Head of caudate nucleus (tissue), 42 donors: Measurements from ENCODE around the gene CACNA1D.

Experiments
- DNase-seq, 42 donors: peaks; one replicate each; pipeline versions ENCODE4 v3.0.0 to v3.0.0-alpha.2; 2020 to 2021; ENCODE audit warnings: mixed read lengths in 7 of 42
- intact Hi-C: fragments of 100-400 bp; cut with DNase I; formaldehyde crosslinking; loops from one replicate; pipeline ENCODE4 v1.15.0; 2022

Gene CACNA1D

DNA sequence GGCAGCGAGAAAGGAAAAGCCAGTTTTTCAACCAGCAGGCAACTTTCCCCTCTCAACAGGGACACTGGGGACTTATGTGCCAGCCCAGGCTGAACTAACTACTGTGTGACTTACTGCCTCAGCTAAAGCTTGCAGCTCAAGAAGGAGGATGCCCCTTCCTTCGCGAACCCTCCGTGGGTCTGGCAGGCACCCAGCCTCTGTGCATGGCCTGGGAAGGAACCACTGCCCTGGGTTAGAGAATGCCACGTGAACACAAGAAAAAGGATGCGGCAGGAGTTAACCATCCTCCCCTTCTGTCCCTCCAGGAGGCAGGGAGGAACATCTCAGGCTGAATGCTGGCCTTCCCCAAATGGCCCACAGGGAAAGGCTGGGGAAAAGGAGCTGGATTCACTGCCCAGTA, 322.8 kb downstream of the CACNA1D start:
- DNase-seq: peak in 5 of 42 donors; percentile 5 to 36 (median 23)
- intact Hi-C loops: no loop called here

DNA sequence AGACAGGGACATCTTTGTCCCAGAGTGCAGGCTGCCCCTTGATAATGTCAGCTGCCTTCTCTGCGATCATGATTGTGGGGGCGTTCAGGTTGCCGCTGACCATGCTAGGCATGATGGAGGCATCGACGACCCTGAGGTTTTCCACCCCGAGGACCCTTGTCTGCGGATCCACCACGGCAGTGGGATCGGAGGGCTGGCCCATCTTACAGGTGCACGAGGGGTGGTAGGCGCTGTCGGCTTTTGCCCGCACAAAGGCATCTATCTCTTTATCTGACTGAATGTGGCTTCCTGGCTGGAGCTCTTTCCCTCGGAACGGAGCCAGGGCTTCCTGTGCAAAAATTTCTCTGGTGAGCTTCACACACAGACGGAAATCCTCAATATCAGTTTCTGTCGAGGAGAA, 323.4 kb downstream of the CACNA1D start:
- intact Hi-C loops: no loop called here
- DNase-seq: peak in 8 of 42 donors; percentile 1 to 35 (median 14)

DNA sequence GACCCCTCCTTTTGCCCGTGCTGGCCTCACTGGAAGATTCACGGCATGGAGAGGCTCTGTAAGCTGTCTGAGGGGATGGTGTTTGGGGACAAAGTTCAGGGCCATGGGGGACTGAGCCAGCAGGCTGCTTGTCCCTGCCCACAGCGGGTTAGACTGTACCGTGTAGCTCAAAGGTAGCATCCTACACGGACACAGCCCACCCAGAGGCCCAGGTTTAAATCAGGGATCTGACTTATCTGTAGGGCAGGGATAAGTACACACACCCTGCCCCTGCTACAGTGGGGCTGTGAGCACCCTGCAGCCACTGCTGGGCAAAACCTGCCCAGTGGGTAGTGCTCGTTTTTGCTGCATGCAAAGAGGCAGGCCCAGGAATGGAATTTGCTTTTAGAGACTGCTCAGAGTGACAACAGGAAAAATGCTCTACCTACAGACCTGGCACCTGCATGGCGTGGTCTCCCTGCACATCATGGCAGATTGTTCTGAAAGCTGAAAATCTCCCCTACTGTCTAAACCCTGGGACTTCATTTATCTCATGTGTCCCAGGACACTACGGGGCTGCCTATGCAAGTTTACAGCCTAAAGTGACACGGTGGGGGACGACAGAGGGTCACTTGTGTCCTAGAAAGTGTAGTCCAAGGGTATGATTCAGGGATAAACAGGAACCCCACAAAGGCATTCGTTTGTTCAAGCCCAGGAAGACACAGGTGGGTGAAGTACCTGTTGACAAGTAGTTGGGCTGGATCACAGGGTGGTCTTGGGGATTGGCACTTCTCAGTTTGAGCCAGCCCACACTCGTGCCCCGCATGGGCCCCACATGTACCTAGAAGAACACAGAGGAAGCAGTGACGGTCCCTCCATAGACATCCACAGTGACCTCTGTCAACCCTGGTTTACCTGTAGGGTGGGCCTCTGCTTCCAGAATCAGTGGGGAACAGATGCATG, 324.1 kb downstream of the CACNA1D start:
- peak in 5 of 42 donors; percentile 1 to 29 (median 8) for DNase-seq
- intact Hi-C loops: no loop called here

DNA sequence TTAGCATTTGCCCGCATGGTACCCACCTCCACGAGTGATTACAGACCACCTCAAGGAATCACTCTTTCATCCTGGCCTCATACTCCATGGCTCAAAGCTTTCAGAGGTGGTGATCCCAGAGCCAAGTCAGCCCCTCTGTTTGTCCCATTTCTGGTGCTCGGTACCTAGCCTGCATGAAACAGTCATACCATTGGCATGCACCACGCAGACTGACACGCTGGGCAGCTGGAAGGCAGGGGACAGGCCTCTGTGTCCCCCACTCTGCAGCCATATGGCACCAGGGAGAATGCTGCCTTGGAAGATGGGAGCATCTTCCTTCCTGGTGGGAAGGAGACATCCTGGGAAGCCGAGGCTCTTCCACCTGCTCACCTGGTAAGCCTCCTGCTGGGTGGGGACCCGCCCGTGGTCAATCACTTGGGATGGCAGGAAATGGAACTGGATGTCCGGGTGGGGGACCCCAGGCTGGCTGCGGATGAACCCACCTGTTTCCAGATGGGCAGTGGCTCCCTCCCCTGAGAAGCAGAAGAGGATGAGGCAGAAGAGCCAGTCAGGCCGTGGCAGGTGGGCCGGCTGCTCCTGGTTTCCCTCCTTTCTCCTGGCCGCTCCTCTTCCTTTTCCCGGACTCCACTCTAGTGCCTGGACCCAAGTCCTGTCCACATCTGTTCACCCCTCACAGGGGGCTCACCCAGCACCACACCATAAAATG, 324.9 kb downstream of the CACNA1D start:
- peak in 8 of 42 donors; percentile 2 to 34 (median 14) for DNase-seq
- intact Hi-C loops: no loop called here

DNA sequence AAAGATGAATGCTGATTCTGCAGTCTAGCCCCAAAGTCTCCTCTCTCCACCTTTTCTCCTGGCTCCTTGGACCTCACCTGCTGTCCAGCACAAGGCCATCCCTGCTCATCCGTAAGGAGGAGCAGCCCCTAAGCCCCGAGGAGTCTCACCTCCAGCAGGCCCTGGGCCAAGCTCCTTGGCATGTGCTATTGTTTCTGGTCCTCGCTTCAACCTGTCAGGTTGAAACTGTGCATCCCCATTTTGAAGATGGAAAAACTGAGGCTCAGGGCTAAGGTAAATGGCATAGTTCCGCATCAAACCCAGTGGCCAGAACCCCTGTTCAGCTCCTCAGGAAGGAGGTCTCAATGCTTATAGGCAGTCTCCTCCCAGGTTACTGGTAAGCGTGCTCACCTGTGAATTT, 325.7 kb downstream of the CACNA1D start:
- intact Hi-C loops: no loop called here
- DNase-seq: peak in 3 of 42 donors; percentile 3 to 20 (median 4)

DNA sequence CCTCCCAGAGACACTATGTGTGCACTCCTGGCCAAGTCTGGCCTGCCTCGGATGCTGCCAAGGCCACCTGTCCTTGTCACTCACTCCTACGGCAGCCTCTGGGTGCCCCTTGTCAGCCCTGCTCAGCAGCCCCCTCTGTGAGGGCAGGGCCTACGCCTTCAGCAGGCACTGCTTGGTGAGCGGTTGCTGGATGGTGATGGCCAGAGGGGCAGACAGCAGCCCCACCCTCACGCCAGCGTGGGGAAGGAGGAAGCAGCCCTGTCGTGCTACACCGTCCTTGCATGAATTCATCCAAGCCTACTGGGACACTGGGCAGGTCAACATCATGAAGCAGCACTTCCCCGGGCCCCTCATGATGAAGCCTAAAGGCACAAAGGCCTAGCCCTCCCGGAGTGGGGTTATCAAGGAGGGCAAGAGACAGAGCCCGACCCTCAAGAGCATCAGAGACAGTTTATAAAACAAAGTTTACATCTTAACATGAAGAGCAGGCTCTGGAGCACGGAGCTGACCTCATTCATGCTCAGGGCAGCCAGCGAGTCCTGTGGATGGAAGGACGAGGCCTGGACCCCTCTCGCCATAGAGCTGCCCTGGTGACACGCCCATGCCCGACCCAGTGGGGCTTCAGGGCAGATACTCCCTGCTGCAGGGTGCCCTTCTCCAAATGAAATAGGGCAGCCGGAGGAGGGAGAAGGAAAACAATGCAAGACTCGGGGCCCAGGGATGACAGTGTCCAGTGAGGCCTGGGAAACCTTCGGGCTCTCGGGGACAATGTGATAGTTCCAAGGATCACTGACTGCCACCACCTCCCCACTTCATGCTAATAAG, 326.6 kb downstream of the CACNA1D start:
- DNase-seq: peak in 9 of 42 donors; percentile 2 to 31 (median 10)
- intact Hi-C loops: no loop called here

DNA sequence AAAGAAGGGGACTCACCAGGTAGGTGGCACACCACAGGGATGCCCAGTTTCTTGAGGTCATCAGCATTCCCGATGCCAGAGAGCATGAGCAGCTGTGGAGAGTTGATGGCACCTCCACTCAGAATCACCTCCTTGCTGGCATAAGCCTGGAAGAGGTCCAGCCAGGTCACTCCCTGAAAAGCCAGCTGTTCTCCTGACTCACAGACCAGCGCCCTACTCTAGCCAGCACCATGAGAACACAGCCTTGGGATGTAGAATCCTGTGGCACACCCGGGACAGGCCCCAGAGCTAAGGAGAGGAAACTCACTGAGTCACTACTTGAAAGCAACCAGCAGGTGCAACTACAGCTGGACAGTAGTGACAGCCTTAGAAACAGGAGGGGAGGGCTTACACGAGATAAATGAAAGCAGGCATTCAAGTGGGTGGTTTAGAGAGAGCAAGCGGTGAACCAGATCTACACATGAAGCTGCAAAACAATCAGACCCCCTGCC, 327.3 kb downstream of the CACNA1D start:
- DNase-seq: peak in 11 of 42 donors; percentile 1 to 40 (median 9)
- intact Hi-C loops: no loop called here

DNA sequence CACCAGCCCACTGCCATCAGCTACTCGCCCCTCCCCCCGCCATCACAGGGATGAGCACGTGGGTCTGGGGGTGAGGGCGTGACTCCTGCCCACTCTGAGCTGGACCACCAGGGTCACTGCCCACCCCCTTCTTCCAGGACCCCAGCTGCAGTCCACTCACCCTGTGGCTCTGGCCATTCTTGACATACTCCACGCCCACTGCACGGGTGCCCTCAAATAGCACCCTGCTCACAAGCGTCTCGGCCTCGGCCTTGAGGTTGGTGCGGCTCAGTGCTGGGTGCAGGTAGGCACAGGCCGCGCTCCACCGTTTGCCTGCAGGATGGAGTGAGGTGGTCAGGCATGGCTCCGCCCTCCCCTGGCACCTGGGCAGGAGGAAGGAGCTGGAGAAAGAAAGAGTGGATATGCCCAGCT, 327.9 kb downstream of the CACNA1D start:
- peak in 10 of 42 donors; percentile 1 to 35 (median 12) for DNase-seq
- intact Hi-C loops: no loop called here

DNA sequence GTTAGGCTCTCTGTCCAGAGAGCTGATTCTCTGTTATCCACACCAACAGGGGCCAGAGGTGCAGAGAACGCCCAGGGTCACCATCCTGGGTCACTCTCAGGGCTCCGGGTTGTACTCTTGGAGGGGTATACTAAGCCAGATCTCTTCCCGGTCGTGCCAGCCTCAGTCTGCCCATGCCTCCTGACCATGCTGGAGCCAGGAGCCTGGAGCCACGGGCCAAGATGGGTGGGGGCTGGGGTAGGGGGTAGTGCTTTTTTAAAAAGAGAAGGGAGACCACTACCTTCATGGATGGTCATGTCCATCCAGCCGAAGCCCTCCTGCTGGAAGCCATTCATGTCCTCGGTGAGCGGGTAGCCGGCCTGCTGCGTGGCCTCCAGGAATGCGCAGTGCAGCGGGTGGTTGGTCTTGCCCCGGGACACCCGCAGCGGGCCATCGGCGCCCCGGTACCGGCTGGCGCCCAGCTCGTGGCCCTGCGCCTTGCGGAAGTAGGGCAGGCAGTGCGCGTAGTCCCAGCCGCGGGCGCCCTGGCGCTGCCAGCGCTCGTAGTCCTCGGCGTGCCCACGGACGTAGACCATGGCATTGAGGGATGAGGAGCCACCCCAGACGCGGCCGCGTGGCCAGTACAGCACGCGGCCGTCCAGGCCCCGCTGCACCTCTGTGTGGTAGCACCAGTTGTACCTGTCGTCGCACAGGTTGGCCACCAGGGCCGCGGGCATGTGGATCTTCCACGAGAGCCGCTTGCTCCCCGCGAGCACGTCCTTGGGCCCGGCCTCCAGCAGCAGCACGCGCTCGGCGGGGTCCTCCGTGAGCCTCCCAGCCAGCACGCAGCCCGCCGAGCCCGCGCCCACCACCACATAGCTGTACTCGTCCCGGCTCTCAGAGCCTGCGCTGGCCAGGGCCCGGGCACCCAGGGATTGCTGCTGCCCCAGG, 328.9 kb downstream of the CACNA1D start:
- peak in 11 of 42 donors; percentile 0 to 41 (median 10) for DNase-seq

DNA sequence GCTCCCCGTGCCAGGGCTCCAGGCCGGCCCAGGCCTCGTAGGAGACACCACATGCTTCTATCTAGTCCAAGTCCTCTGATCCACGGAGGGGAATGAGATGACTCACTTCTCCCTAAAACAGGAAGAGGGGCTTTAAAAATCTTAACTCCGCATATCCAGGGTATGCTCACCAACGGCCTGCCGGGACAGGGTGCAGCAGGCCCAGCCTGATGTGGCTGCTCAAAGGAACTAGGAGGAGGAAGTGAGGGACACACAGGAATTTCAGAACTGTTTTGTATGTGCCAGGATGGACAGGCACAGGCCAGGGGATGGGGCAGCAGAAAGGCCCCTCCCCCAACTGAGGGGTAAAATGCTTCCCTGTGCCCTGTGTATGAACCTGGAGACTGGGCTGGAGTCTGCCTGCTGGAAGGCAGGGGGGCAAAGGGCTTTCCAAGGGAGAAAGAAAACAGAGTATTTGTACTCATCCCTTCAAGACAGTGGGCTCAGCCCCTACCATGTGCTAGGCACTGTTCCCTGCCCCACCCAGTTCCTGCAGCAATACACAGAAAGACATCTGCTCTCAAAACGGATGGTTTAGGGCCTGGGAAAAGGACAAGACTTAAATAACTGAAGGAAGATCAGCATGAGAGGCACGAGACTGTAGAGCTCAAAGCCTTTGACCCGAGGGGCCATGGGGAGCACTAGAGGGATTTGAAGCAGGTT, 329.7 kb downstream of the CACNA1D start:
- intact Hi-C loops: no loop called here
- DNase-seq: peak in 9 of 42 donors; percentile 1 to 25 (median 7)

More for the DNA sequence above, 328.9 kb downstream of the CACNA1D start:
- intact Hi-C loops: no loop called here

DNA sequence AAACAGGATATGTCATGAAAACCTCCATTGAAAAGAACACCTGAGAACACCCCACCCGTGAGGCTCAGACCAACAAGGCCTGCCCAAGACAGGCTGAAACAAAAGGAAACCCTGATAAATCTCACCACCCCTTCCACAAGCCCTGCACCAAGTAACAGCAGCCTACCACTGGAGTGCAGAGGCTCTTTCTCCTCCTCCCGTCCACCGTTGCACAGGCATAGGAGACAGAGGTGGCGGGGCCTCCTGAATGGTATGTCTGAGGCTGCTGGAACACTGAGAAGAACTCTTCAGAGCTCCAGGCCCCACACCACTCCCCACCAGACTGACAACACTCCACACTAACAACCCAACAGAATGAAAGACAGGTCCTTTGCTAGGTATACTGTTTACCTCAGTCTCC, 330.4 kb downstream of the CACNA1D start:
- DNase-seq: peak in 7 of 42 donors; percentile 5 to 28 (median 9)
- intact Hi-C loops: no loop called here

DNA sequence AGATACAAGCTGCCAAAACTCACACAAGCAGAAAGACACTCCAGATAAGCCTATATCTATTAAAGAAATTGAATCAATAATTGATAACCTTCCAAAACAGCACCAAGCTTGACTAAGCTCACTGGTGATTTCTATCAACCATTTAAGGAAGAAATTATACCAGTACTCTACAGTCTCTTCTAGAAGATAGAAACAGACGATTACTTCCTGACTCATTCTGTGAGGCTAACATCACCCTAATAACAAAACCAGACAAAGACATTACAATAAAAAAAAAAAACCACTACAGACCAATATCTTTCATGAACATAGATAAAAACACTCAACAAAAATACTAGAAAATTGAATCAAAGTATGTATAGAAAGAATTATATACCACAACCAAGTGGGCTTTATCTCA, 331.6 kb downstream of the CACNA1D start:
- DNase-seq: no peak
- intact Hi-C loops: no loop called here

DNA sequence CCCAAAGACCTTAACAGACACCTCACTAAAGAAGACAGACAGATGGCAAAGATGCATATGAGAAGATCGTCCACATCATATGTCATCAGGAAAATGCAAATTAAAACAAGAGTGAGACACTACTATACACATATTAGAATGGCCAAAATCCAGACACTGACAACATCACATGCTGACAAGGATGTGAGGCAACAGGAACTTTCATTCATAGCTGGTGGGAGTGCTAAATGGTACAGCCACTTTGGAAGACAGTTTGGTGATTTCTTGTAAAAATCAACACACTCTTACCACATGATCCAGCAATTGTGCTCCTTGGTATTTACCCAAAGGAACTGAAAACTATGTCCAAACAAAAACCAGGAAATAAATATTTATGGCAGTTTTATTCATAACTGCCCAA, 334.2 kb downstream of the CACNA1D start:
- intact Hi-C loops: no loop called here
- DNase-seq: no peak

DNA sequence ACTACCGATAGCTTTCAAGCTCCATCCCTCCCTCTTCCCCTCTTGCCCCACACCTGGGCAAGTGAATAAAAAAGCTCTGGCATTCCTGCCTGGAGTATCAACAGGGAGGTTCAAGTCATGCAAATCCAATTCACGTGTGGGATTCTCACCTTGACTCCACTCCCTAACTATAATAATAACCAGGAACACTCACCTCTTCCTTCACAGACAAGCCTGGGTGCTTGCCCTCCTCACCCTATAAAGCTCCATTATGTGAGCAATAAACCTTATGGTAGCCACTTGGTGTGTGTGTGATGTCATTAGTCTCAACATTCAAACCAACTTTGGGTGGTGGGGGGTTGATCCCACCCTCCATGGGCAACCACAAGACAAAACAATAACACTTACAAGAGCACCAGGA, 335.2 kb downstream of the CACNA1D start:
- DNase-seq: no peak
- intact Hi-C loops: no loop called here

DNA sequence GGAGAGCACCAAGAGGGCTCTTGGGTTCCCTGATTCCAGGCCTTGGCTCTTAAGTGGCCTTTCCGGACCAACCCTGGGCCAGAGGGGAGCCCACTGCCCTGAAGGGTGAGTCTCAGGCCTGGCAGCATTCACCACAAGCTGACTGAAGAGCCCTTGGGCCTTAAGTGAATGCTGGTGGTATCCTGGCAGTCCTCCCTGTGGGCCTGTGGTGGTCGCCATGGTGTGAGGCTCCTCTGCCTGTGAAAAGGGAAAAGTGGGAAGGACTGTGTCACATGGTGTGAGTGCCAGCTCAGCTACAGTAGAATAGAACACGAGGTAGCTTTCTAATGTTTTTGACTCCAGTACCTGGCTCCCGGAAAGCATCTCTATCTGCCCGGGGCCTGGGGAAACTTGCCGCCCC, 336.5 kb downstream of the CACNA1D start:
- DNase-seq: peak in 2 of 42 donors; percentile 3 to 6
- intact Hi-C loops: no loop called here

DNA sequence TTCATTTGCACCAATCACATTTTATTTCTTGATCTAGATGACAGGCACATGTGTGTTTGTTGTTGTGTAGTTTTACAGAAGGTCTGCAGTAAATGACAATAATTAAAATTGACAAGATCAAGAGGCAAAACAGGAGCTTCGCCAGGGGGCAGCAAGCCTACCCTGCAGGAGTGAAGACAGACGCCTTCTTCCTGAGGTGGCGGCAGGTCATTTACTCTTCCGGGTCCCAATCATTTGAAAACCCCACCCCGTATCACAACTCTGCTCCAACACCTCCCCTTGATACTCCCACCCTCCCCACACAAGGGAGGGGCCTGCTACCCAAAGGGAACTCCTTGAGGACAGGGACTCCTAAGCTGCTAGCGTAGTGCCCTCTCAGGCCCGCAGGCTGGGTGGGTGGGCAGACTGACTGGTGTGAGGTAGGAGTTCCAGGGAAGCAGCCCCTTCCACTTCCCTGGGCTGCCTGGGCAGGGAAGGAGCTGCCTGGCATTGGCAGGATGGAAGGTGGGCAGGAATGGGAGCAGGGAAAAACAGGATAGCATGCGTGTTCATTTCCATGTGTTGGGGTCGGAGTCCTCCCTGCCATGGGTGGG, 338.7 kb downstream of the CACNA1D start:
- DNase-seq: peak in 1 of 42 donors; percentile 5
- intact Hi-C loops: no loop called here

DNA sequence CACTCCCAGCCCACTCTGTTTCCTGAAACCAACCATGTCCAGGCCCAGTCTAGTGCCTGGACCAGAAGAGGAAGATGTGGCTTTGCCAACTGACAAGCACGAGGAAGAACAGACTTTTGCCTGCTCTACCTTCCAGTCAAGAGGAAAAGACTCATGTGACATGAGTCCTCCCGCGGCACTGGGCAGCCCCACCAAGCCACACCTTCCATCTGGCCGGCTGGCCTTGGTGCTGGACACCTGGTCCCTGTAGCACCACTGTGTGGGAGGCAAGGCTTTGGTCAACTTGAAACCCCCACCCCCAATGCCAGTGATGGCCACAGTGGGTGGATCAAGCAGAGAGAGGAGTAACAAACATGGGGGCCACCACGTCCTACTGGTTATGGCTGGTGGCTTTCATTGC, 339.3 kb downstream of the CACNA1D start:
- DNase-seq: no peak
- intact Hi-C loops: no loop called here
